Limb (tissue), 2 donors: Measurements from ENCODE around the gene SCYL2.
A peak's percentile ranks its signal among the peaks of the same experiment; 100 is the strongest.
"Not testable (repeated sequence)": the region's sequence is repeated elsewhere in the genome, so short reads cannot be mapped to it uniquely, and the experiment has no call there.

Source experiments
- DNase-seq, 2 donors: peaks; one replicate each; pipeline ENCODE4 v3.0.0-alpha.2; 2016; ENCODE audit errors: extremely low spot score in 2 of 2

Gene SCYL2

DNA sequence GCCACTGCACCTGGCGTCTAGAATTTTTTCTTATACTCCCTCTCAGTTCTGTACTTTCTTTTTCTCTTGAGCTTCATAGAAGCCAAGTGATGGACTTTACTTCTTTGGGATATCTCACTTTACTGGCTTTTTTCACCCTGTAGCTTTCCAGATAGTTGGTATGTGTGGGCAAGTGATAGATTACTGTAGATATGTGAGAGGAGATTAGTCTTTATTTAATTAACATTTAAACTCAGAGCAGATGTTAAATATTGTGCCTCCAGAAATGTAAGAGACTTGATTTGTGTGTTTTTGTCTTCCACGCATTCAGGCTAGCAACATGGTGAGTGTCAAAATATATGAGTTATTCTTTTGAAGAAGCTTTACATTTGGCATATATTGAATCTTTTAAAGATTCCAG is 50.4 kb downstream of the SCYL2 start:
- no peak for DNase-seq

DNA sequence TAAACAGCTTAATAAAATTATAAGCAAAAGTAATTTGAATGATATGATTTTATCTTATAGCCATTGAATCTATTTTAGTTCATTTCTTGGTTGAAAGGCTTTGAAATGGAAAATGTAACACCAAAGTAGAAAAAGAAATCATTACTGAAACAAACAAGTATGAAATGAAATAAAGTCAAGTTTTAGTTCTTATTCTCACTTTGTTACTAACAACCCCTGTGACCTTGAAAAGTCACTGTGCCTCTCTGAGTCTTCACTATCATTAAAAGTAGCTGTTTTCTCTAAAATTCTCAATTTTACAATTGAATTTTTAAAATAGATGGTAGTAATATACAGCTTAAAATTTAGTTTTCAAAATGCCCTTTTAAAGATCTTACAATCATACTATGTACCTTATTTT is 57.5 kb downstream of the SCYL2 start:
- no peak for DNase-seq

DNA sequence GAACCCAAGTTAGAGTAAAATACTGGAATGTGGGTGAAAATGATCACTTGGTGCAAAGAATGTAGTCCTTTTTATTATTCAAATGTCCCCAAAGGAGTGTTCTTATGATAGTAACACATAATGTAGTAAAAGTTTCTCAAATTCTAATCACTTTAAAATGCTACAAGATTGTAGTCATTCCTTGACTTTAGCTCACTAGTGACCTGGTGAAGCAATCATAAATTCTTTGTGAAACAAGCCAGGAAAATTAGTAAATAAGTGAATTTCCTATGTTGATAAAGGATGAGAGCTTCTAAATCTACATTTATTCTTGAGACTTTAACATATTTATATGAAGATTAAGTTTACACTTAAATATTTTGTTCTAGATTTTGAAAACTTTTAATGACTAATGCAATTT is 59.2 kb downstream of the SCYL2 start:
- no peak for DNase-seq

DNA sequence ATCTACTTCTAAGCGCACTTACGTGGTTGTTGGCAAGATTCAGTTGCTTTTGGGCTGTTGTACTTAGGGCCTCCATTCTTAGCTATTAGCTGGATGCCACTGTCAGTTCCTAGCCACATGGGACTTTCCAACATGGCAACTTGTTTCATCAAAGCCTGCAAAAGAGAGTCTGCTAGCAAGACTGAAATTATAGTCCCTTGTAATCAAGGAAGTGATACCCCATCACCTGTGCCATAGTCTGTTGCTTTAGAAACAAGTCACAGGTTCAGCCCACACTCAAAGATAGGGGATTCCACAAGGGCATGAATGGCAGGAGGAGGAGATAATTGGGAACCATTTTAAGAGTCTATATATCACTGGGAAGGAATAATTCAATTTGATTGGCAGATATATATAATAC is 62.8 kb downstream of the SCYL2 start:
- no peak for DNase-seq

DNA sequence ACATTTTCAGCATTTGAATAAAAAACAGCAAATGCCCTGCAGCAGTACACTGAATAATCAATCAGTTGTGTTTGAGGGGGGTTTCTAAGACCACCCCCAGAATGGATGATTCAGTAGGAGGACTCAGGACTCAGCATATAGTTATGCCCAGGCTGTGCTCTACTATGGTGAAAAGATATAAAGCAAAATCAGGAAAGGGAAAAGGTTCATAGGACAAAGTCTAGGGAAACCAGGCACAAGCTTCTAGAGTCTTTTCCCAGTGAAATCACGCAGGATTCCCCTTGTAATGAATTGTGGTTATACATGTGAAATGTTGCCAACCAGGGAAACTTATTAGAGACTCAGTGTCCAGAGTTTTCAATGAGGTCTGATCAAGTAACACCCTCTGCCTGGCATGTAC is 64.9 kb downstream of the SCYL2 start:
- no peak for DNase-seq

DNA sequence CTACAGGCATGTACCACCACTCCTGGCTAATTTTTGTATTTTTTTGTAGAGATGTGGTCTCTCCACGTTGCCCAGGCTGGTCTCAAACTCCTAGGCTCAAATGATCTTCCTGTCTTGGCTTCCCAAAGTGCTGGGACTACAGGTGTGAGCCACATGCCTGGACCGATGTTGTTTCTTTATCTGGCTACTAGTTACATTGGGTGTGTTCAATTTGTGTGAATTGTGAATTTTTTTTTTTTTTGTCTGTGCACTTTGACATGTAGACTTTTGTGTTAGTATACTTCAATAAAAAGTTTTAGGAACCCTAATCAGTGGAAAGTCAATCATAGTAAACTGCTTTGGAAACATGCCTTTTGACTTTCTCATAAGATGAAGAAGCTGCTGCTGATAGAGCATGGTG is 65.9 kb downstream of the SCYL2 start:
- DNase-seq: no peak

DNA sequence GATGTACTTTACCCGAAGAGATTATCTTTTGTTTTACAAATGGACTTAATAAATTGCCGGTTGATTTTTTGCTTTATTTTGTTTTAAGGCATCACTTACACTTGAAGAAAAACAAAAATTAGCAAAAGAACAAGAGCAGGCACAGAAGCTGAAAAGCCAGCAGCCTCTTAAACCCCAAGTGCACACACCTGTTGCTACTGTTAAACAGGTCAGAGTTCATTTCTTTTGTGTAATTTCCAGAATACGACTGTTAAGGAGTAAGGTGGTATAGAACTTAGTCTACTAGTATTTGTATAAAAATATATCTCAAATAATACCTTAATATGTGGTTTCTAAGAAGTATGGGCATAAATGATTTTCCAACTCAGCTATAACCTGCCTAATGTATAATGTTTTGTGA is 70.3 kb downstream of the SCYL2 start:
- DNase-seq: no peak

DNA sequence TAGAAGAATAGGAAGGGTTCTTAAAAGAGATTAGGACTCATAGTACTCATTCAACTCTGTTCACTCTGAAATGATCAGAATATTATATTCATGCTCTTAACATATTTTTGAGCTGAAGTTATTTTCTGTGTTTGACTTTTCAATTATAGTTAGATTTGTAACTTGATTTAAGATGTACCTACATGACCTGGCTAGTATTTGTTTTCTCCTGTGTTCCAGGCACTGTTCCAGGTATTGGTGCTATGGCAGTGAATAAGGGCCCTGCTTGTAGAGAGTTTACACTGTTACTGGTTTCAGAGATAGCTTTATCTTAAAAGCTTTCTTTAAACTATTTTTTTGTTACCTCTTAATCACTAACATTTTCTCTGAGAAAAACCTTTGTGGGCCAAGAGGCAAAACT is 70.8 kb downstream of the SCYL2 start:
- no peak for DNase-seq

DNA sequence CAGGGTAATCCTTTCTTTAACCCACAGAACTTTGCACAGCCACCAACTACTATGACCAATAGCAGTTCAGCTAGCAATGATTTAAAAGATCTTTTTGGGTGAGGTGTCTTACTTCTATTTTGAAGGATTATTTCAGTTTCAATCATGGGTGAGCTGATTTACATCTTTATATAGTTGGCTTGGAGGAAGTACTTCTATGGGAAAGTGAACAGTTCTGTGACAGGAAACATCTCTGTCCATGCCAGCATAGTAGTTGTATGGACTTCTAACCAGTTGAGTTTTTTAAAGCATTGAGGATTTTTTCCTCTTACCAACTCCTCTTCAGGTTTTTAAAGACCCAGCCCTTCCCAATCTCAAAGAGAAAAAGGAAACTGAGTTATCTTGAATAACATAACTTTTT is 72.1 kb downstream of the SCYL2 start:
- DNase-seq: no peak

DNA sequence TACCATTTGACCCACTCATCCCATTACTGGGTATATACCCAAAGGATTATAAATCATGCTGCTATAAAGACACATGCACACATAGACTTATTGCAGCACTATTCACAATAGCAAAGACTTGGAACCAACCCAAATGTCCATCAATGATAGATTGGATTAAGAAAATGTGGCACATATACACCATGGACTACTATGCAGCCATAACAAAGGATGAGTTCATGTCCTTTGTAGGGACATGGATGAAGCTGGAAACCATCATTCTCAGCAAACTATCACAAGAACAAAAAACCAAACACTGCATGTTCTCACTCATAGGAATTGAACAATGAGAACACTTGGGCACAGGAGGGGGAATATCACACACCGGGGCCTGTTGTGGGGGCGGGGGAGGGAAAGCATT is 75.9 kb downstream of the SCYL2 start:
- not testable (repeated sequence) for DNase-seq

DNA sequence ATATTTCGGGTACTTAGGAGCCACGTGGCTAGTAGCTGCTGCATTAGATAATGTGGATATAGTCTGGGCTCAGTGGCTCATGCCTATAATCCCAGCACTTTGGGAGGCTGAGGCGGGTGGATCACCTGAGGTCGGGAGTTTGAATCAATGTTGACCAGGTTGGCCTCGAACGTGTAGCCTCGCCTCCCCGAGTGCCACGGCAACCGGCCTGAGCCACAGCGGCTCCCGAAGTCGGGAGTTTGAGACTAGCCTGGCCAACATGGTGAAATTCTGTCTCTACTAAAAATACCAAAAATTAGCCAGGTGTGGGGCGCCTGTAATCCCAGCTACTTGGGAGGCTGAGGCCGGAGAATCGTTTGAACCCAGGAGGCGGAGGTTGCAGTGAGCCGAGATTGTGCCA is 77.4 kb downstream of the SCYL2 start:
- not testable (repeated sequence) for DNase-seq

DNA sequence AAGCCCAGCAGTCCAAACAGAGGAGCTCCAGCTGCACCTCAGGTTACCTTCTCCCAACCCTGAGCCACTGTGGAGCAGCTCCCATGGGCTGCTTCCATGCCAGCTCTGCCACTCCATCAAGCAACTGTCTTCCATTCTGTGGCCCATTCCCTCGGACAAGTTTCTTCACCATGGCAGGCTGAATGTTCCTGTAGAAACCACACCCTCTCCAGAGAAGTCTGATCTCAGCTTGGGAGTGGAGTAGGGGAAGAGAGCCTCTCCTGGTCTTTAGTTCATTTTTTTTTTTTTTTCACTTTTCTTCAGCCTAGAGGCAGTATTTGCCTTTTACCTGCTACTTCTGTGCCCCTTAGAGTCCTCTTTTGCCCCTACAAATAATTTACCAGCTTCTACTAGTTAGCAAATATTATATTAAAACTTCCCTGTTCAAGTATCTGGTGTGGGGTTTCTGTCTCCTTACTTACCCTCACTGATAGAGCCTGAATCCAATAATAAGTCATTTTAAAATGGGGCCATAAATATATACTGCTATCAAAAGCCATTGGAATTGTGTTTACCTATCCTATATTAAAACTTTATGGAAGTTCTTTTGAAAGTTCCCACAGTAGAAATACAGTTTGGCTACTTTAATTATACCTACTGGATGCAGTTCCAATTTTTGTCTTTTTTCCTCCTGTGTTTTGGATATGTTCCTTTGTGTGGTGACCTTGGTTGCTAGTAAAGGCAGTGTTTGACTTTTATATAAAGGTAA is 78.2 kb downstream of the SCYL2 start:
- no peak for DNase-seq

DNA sequence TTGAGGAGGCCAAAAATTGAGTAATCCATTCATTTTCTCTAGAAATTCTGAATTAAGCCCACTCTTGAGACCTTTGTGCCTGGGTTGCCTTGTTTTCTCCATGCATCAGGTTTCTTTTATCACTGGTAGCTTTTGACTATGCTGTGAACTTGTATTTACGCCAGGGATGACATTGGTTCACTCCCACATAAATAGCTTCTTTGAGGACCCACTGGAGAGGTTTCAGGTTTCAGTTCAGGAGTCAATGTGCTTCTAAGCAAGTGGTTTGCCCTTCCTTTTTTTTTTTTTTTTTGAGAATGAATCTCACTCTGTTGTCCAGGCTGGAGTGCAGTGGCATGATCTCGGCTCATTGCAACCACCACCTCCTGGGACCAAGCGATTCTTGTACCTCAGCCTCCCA is 79.7 kb downstream of the SCYL2 start:
- DNase-seq: no peak

DNA sequence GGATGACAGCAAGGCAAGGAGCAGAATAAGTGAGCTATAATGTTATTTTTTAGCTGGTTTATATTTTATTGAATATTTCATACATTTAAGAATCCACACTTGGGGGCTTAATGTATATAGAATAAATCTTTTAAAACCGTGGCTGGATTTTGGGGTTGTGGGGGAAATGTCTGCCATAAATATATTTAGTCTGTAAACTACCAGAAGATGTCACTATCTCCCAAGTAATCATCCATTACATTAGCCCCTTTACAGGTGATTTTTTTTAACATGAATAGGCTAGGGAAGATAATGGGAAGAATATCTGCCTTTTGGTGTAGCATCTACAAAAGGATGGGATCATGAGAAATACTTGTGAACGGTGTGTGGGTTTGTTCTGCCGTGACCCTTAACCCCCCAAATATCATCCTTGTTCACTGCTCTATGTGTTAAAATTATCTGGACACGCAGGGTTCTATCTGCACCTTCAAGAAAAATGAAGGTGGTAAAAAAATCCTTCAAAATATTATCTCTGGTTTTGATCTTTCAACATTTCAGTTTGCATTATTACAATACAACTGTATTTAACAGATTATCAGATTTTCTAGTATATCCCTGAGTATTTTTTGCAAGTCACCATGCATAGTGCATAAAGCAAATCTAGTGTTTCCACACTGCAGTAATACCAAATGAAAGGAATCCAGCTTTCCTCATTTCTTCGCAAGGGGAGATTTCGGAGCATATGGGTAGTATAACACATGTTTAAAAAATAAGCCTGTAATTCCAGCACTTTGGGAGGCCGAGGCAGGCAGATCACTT is 81.9 kb downstream of the SCYL2 start:
- DNase-seq: peak in 1 of 2 donors; percentile 14

DNA sequence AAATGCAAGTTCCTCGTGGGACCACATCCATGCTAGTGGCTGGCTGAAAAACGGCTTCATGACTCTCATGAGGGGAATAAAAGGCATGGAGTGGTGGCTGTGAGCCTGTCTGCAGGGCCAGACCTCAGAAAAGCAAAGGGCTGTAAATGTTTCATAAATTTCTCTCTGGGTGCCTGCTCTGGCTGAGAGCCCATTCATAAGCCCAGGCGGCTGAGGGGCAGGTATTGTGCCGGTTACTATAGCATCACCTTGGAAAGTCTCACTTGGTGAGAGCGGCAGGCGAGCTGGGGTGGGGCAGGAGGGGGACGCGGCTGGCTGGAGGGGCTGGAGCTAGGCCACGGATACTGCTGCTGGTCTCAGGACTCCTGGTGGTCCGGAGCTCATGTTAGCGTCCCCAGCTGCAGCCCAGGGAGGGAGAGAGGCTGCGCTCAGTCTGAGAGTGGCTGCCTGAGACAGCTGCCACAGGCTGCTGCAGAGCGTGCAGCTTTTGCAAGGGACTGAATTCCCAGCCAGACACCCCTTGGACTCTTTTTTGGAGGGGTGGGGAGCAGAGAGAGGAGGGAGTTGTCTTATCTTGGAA is 89.8 kb downstream of the SCYL2 start, which contains the start of gene SLC17A8:
TSS of gene SLC17A8 (plus strand) at position 431 of the 580 bp plus-strand sequence. CDS start 318 bp downstream, outside the sequence.
- DNase-seq: peak; percentile 54 to 69

DNA sequence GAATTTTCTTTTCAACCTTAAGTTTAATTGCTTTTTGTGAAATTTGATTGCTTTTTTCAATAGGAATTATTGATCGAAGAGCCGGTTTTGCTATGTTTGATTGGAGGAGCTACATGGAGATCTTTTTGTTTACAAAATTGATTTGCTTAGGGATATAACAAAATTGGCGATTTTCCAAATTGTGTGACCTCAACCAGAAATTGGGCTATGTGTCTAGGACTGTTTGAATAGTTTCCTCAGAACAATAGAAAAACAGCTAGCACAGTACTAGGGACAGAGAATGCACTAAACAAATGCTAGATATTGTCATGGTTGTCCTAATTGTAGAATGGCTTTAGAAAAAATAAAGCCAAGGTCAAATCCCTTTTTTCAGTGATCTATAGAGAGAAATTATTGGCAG is 92.3 kb downstream of the SCYL2 start:
- DNase-seq: no peak

DNA sequence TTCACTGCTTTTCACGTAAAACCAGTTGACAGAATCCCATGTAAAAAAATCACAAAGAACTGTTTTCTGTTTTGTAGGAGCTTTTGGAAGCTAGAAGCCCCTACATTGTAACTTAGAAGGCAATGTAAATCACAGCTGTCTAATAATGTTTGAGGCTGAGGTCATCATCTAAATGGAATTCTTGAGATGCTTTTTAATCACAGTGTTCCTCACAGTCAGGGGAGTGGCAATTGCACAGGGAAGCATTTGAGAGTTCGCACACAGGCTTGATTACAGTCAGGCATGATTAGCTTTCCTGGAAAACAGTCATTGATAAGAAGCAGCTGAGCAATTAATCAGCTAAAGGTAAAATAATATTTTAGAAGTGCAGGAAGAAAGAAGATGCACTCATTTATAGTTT is 92.8 kb downstream of the SCYL2 start:
- peak in 1 of 2 donors; percentile 27 for DNase-seq

DNA sequence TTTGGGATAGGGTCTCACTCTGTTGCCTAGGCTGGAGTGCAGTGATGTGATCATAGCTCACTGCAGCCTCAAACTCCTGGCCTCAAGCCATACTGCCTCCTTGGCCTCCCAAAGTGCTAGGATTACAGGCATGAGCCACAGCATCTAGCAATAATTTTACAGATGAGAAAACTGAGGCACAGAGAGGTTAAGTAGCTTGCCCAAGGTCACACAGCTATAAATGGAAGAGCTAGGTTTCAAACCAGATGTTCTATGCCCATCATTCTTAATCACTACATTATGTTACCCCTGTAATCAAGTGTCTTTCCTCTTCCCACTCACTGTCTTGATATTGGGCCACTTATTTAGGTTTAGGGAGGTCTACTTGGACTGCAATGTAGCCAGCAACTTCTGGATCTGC is 93.5 kb downstream of the SCYL2 start:
- no peak for DNase-seq

DNA sequence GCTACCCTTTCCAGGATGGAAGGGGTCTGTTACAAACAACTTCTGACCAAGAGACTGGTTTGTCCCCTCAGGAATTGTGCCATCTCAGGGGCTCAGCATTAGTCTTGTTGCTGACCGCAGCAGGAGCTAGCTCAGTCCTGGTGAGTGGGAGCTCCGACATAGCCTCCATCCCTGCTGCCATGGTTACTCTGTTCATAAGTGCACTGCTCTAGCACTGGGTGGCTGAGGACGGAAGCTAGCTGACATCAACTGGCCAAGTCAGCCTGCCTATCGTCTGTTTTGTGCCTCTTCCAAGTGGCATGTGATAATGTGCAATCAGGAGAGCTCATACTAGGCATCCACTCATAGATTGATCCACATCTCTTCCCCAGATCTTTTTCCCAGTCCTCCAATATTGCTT is 97.3 kb downstream of the SCYL2 start:
- no peak for DNase-seq

DNA sequence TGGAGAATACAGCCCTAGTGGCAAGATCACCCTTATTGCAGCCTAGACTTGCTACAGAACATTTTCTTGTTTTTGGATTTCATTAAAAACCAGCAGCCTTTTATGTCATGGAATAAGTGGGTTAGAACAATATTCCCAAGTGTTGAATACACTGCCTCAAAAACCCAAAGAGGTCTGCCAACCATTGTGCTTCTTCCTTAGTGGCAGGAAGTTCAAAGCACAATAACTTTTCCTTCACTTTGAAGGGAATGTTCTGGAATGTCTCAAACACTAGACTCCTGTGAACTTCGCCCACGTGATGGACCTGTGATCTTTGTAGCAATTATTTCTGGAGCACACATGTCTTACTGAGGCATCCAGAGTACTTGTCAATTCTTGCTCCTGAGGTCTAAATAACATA is 98.4 kb downstream of the SCYL2 start:
- DNase-seq: no peak

DNA sequence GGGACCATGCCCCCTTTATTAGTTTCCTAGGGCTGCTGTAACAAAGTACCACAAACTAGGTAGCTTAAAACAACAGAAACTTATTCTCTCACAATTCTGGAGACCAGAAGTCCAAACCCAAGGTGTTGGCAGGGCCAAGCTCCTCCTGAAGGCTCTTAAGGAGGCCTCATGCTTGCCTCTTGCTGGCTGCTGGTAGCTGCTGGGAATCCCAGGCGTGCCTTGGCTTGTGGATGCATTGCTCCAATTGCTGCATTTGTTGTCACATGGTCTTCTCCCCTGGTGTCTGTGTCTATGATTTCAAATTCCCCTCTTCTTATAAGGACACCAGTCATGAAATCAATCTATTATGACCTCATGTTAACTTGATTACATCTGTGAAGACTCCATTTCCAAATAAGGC is 101.1 kb downstream of the SCYL2 start:
- no peak for DNase-seq

DNA sequence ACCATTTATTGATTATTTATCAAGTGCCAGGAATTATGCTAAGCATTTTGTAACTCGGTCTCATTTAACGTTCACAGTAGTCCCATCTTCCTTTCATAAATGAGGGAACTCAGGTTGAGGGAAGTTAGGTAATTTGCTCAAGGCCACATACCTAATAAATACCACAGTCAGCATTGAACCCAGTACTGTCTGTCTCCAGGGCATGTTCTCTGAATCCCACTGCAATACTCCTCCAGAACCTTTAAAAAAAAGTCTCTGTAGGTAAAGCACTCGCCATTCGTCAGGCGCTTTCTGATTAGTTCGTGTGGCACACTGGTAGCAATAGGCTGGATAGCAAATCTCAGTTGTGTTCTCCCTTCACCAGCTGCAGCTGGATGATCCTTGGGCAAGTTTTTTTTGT is 104.2 kb downstream of the SCYL2 start:
- no peak for DNase-seq
